GM18873 (cell line): ENCODE data around the gene ATP13A4.
"Not testable (repeated sequence)": the region's sequence is repeated elsewhere in the genome, so short reads cannot be mapped to it uniquely, and the experiment has no call there.

Experiments
- ATAC-seq: cut with Tn5 transposase; IDR thresholded peaks from one replicate; pipeline ENCODE4 v1.9.1; 2021; ENCODE audit warnings: mild to moderate bottlenecking, moderate library complexity, moderate number of reproducible peaks; ENCODE audit not compliant: unreplicated experiment, low FRiP score

Gene ATP13A4

GRCh38 chr3:193563426-193563825 is 8.7 kb upstream of the ATP13A4 start:
- no peak for ATAC-seq

GRCh38 chr3:193560870-193561269 is 6.2 kb upstream of the ATP13A4 start:
- ATAC-seq: no peak

- no peak for ATAC-seq
These were observed 5.4 kb upstream of the ATP13A4 start for GRCh38 chr3:193560091-193560490.

GRCh38 chr3:193559100-193559499 is 4.4 kb upstream of the ATP13A4 start:
- ATAC-seq: no peak

- ATAC-seq: no peak
These were observed 2.1 kb upstream of the ATP13A4 start for GRCh38 chr3:193556841-193557240.

GRCh38 chr3:193553586-193553985 is 1.1 kb downstream of the ATP13A4 start:
- no peak for ATAC-seq

- ATAC-seq: no peak
These were observed 1.8 kb downstream of the ATP13A4 start for GRCh38 chr3:193552923-193553322.

GRCh38 chr3:193548406-193548805 is 6.3 kb downstream of the ATP13A4 start:
- no peak for ATAC-seq

- ATAC-seq: no peak
These were observed 8.6 kb downstream of the ATP13A4 start for GRCh38 chr3:193546129-193546528.

GRCh38 chr3:193545304-193545703 is 9.4 kb downstream of the ATP13A4 start:
- no peak for ATAC-seq

- no peak for ATAC-seq
These were observed 10.4 kb downstream of the ATP13A4 start for GRCh38 chr3:193544289-193544688.

- ATAC-seq: no peak
These were observed 24.2 kb downstream of the ATP13A4 start for GRCh38 chr3:193530231-193531165.

- ATAC-seq: not testable (repeated sequence)
These were observed 28.6 kb downstream of the ATP13A4 start for GRCh38 chr3:193526085-193526484.

GRCh38 chr3:193522473-193522872 is 32.2 kb downstream of the ATP13A4 start:
- ATAC-seq: no peak

- ATAC-seq: no peak
These were observed 34.0 kb downstream of the ATP13A4 start for GRCh38 chr3:193520738-193521137.

GRCh38 chr3:193515966-193516365 is 38.7 kb downstream of the ATP13A4 start:
- no peak for ATAC-seq

- no peak for ATAC-seq
These were observed 44.5 kb downstream of the ATP13A4 start for GRCh38 chr3:193510154-193510553.

- no peak for ATAC-seq
These were observed 45.4 kb downstream of the ATP13A4 start for GRCh38 chr3:193509103-193509965.

- ATAC-seq: no peak
These were observed 46.6 kb downstream of the ATP13A4 start for GRCh38 chr3:193508108-193508507.

GRCh38 chr3:193507566-193507965 is 47.1 kb downstream of the ATP13A4 start:
- no peak for ATAC-seq

- no peak for ATAC-seq
These were observed 47.8 kb downstream of the ATP13A4 start for GRCh38 chr3:193506921-193507320.
